A172 (cell line): ENCODE measurements around the gene C6orf163. TPM values are rescaled to one million over a fixed set of nuclear protein-coding genes. Genes with fewer than 3 reads are reported as not detected.
"Not testable (repeated sequence)": the region's sequence is repeated elsewhere in the genome, so short reads cannot be mapped to it uniquely, and the experiment has no call there.

ENCODE experiments used
- DNase-seq: peaks from one replicate; pipeline ENCODE4 v3.0.0-alpha.2; 2015; ENCODE audit warnings: low spot score
- total RNA-seq: library from RNA; depleted of rRNA; stranded (reverse); fragments of >200 nt; shearing (Covaris generic); gene quantifications from 2 replicates; pipeline ENCODE4 v1.2.3, GENCODE V29; 2014; rRNA removed

C6orf163 gene
- total RNA-seq: 0.31 and 0.72 TPM in 2 replicates

DNA sequence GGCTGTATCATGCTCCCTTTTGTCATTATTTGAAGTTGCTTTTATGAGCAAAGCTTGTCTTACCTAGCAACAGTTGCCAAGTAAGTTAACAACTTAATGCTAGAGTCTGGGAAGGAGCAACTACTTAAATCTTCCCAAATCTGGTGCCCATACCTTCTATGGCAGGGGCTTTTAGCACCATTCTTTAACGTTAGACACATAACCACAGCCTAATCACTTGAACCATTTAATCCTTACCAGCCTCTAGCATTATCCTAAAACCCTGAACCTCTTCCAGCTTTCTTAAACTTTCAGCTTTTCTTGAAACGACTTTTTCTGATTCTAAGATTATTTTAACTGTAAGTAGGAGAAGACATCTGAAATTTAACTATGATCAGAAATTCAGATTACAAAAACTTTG lies at the start of gene C6orf163:
Gene C6orf163 (plus strand): TSS at position 83 of the 400 bp plus-strand sequence. CDS start 287 bp downstream, at position 370.
- DNase-seq: no peak

DNA sequence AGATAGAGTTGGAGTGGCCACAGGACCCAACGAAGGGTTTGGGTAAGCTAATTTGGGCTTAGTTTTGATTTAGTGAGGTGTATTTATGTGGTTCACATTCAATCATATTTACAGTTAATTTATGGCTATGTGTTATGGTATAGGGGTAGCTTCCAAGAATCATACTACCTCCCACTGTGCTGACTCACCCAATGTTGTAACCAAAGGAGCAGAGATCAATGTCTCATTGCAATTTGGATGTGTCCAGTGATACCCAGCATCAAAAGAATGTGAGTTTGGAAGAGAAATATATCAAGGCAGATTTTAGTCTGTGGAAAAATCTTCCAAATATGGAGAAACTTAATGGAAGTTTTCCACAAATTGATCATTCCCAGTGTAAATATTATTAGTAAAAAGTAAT lies 47.5 kb upstream of the C6orf163 start:
- DNase-seq: no peak

- DNase-seq: not testable (repeated sequence)
Measured at GRCh38 chr6:87301277-87301676, 43.3 kb upstream of the C6orf163 start.

- no peak for DNase-seq
Measured at GRCh38 chr6:87308970-87309369, 35.6 kb upstream of the C6orf163 start.

- no peak for DNase-seq
Measured at GRCh38 chr6:87312860-87313259, 31.8 kb upstream of the C6orf163 start.

GRCh38 chr6:87315071-87315470 lies 29.5 kb upstream of the C6orf163 start:
- DNase-seq: no peak

DNA sequence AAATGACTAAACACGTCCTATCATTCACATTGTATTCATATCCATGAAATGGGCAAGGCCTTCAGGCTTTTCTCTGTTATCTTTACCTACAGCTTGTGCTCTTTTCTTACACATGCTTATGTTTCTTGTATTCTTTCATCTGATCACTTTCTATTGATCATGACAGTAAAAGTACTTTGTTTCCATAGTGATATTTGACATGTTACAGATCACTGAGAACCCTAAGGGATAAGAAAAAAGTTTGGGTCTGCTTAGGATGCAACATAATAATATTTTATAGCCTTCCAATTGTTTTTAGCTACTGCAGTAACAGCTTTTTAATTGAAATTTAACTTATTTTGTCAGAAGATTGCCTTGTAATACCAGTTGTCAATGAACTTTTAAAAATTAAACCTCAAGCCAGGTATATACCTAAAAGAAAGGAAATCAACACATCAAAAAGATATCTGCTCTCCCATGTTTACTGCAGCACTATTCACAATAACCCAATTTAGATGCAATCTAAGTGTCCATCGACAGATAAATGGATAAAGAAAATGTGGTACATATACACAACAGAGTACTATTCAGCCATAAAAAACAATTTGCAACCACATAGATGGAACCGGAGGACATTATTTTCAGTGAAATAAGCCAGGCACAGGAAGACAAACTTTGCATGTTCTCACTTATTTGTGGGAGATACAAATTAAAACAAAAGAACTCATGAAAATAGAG lies 25.2 kb upstream of the C6orf163 start:
- no peak for DNase-seq

- DNase-seq: peak; percentile 56
Measured at GRCh38 chr6:87322304-87323212, 22.1 kb upstream of the C6orf163 start, which contains the start of gene SMIM8. Gene SMIM8, plus strand, starts transcription at chr6:87322588. Its CDS starts 14,444 bp downstream, at chr6:87337032.

DNA sequence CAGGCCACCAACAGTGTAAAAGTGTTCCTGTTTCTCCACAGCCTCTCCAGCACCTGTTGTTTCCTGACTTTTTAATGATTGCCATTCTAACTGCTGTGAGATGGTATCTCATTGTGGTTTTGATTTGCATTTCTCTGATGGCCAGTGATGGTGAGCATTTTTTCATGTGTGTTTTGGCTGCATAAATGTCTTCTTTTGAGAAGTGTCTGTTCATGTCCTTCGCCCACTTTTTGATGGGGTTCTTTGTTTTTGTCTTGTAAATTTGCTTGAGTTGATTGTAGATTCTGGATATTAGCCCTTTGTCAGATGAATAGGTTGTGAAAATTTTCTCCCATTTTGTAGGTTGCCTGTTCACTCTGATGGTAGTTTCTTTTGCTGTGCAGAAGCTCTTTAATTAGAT lies 20.7 kb upstream of the C6orf163 start:
- not testable (repeated sequence) for DNase-seq

DNA sequence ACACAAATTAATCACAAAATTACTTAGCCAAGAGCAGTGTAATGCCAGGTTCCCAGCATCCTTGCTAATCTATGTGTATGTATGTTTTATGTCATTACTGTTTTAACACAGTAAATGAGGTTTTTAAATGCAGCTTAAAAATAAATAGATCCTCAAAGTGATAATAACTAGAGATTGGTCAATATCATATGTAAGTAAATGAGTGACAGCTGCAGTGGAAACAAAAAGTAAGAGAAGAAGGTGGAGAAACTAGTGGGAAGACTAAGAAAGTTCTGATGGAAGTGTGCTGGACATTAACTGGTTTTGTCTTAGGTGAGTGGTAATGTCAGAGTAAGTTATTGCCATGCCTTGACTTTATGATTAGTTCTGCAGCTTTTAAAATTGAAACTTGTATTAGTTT lies 13.7 kb upstream of the C6orf163 start:
- DNase-seq: no peak

GRCh38 chr6:87333033-87333432 lies 11.6 kb upstream of the C6orf163 start:
- DNase-seq: no peak

- peak; percentile 41 for DNase-seq
Measured at GRCh38 chr6:87333591-87334181, 10.9 kb upstream of the C6orf163 start.

GRCh38 chr6:87334683-87335082 lies 9.9 kb upstream of the C6orf163 start:
- no peak for DNase-seq

- DNase-seq: no peak
Measured at GRCh38 chr6:87336367-87336766, 8.2 kb upstream of the C6orf163 start.

- no peak for DNase-seq
Measured at GRCh38 chr6:87340230-87340629, 4.4 kb upstream of the C6orf163 start.

DNA sequence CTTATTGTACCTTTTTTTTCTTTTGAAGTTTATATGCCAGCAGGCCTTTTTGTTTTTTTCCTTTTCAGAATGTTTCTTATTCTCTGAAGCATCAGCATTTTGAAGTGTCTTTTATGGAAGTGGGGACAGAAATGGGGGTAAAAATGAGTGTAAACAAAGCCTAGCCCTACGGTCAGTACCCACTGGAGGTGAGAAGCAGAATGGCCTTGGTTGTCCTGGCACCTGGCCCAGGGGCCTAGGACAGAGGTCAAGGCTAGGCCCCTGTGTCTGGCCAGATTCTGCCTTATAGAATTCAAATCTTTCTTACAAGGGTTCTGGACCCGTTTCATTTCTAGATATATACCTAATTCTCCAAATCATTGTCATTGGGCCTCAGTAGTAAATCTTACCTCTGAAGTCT lies 3.5 kb upstream of the C6orf163 start:
- no peak for DNase-seq

DNA sequence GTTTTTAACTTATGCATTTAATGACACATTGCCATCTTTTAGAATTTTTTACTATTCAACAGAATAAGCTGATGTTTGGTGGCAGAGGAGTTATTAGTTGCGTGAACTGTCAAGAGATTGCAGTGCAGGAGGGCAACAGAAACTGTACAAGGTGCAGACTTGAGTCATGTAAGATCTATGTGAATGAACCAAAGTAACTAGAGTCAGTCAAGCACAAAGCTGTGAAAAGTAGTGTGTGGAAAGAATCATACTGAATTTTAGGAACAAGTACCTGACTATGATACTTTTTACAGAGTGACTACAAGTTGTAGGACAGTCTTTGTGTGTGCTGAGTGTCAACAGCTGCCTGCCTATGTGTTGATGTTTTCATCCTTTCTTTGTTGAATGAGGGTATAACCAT lies 2.7 kb upstream of the C6orf163 start:
- no peak for DNase-seq

DNA sequence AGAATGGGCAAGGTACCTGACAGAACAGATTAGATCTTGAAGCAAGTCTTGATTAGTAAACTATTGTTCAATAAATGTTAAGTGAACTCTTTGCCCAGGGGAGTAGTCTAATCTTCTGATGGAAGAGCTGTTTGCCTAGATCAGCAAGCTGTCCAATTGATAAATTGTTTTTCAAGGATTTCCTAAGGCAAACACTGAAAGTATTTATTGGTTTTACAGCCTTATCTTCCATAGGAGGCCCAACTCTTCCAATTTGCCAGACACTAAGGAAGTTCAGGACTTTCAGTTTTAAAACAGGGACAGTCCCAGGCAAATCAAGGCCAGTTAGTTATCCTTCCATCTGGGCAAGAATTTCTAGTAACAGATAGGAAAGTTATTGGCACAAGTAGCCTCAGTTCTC lies 1.8 kb upstream of the C6orf163 start:
- no peak for DNase-seq

DNA sequence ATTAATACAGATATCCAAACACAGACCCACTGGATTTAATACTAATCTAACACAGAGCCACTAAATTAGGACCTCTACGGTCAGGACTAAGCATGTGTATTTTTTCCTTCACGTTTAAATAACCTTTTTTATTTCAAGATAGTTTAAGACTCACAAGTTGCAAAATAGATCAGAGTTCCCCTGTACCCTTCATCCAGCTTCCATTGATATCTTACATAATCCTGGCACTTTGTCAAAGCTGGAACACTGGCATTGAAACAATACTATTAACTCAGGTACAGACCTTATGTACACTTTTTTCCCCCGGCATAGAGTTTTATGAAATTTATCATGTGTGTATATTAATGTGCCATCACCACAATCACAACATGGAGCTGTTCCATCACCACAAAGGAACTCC lies 2.1 kb downstream of the C6orf163 start:
- DNase-seq: no peak

DNA sequence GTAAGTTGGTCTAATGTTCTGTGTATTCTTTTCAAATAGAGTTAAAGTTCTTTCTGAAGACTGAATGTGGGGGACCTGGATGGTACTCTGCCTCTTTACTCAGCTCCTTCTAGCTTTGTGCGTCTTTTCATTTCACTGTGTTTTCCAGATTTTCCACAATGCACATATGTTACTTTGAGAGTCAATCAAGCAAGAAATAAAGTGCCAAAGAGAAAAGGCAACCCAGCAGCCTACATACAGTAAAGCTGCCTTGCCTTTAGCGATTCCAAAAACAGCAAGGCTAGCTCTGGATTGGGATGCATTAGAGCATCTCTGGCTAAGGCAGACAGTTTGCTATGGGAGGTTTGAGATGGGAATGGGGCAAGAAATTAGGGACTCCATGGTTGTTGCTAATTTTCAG lies 5.3 kb downstream of the C6orf163 start:
- no peak for DNase-seq

DNA sequence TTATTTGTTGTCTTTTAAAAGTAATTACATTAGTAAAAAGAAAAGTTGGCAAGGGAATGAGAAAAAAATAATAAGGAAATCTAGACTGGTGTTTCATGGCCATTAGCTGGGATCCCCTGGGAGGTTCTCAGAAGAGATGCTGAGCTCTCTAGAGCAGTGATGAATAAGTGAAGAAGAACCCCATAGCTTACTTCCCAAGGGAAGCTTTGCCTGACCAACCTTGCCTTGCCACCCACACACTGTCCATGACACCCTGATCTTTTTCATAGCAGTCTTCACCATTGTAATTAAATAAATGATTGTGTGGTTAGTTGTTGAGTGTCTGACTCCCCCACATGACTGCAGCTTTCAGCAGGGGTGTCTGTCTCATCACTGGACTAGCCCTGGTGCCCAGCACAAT lies 5.9 kb downstream of the C6orf163 start:
- DNase-seq: no peak

GRCh38 chr6:87351583-87351982 lies 7.0 kb downstream of the C6orf163 start:
- DNase-seq: no peak
